Cardiac muscle cell (in vitro differentiated cells and primary cell): ENCODE data around the gene CDH11. TPM values are rescaled to one million over a fixed set of nuclear protein-coding genes. Genes with fewer than 3 reads are reported as not detected.

Experiments used
- DNase-seq, 2 donors: peaks; one replicate each; pipeline versions ENCODE4 v3.0.0 to v3.0.0-alpha.2; 2010 to 2017; ENCODE audit warnings: low read depth in 1 of 2, low spot score in 1 of 2
- H3K27ac ChIP-seq: fragments of 200-600 bp; sonication (generic); 2 replicates; pipeline ENCODE4 v1.5.1; 2016
- H3K27me3 ChIP-seq: fragments of 200-600 bp; sonication (generic); 2 replicates; pipeline ENCODE4 v1.6.0; 2016; ENCODE audit warnings: control low read depth
- H3K36me3 ChIP-seq: fragments of 200-600 bp; sonication (generic); 2 replicates; pipeline ENCODE4 v1.5.1; 2016; ENCODE audit warnings: control low read depth
- H3K4me1 ChIP-seq: fragments of 200-600 bp; sonication (generic); 2 replicates; pipeline ENCODE4 v1.8.1; 2017; ENCODE audit warnings: low read depth, mild to moderate bottlenecking, mixed run types
- H3K4me3 ChIP-seq: fragments of 200-600 bp; sonication (generic); 2 replicates; pipeline ENCODE4 v1.5.1; 2016; ENCODE audit warnings: mild to moderate bottlenecking
- H3K9me3 ChIP-seq: fragments of 200-600 bp; sonication (generic); 2 replicates; pipeline ENCODE4 v1.5.1; 2017; ENCODE audit warnings: low read depth, mild to moderate bottlenecking, control low read depth
- CTCF ChIP-seq: IDR thresholded peaks from 2 replicates; pipeline ENCODE4 v1.5.1; 2012; ENCODE audit warnings: low read depth, mild to moderate bottlenecking, low read length
- polyA plus RNA-seq: library from polyadenylated mRNA; unstranded; fragments of >200 nt; fragmentation: Nextera tagmentation; extraction: Ambion mirVana; gene quantifications from 2 replicates; pipeline ENCODE4 v1.2.1, GENCODE V29; 2016
- total RNA-seq: library from RNA; depleted of rRNA; stranded (reverse); fragments of >200 nt; gene quantifications from 2 replicates; pipeline ENCODE4 v1.2.3, GENCODE V29; 2016

The CDH11 gene
- total and polyA plus RNA-seq, 2 experiments from 2014 or later = 29.4 to 99.3 TPM

GRCh38 chr16:65116216-65116615 lies 5.6 kb downstream of the CDH11 start:
- no peak overlapping the region for H3K27ac ChIP-seq
- H3K4me3 ChIP-seq = no peak overlapping the region
- H3K36me3 ChIP-seq = no peaks in the 10 kb centered on the region
- no peak for DNase-seq
- H3K27me3 ChIP-seq = no peaks in the 10 kb centered on the region
- no peaks in the 10 kb centered on the region for H3K9me3 ChIP-seq
- H3K4me1 ChIP-seq = peaks cover 26% of the 10 kb centered on the region
- no peak for TF ChIP-seq CTCF

- no peak overlapping the region for H3K4me3 ChIP-seq
- TF ChIP-seq CTCF = no peak
- H3K4me1 ChIP-seq = peaks cover 20% of the 10 kb centered on the region
- no peaks in the 10 kb centered on the region for H3K36me3 ChIP-seq
- no peak overlapping the region for H3K27ac ChIP-seq
- H3K27me3 ChIP-seq = no peaks in the 10 kb centered on the region
- H3K9me3 ChIP-seq = no peaks in the 10 kb centered on the region
- no peak for DNase-seq
Measured at GRCh38 chr16:65114527-65114926, 7.3 kb downstream of the CDH11 start.

- Histone ChIP-seq H3K4me3 (no peak overlapping the region), H3K9me3 (no peaks in the 10 kb centered on the region), H3K27ac (no peak overlapping the region), H3K27me3 (no peaks in the 10 kb centered on the region), H3K4me1 (peaks cover 17% of the 10 kb centered on the region), H3K36me3 (no peaks in the 10 kb centered on the region)
- no peak for TF ChIP-seq CTCF
- DNase-seq = no peak
Measured at GRCh38 chr16:65113441-65113840, 8.4 kb downstream of the CDH11 start.

- no peak for DNase-seq
- H3K27me3 ChIP-seq = no peaks in the 10 kb centered on the region
- no peaks in the 10 kb centered on the region for H3K36me3 ChIP-seq
- no peak overlapping the region for H3K4me3 ChIP-seq
- no peaks in the 10 kb centered on the region for H3K9me3 ChIP-seq
- peaks cover 9% of the 10 kb centered on the region for H3K4me1 ChIP-seq
- no peak for TF ChIP-seq CTCF
- no peak overlapping the region for H3K27ac ChIP-seq
Measured at GRCh38 chr16:65111306-65111705, 10.6 kb downstream of the CDH11 start.

GRCh38 chr16:65106757-65107156 lies 15.1 kb downstream of the CDH11 start:
- H3K36me3 ChIP-seq = no peaks in the 10 kb centered on the region
- H3K9me3 ChIP-seq = no peaks in the 10 kb centered on the region
- no peak for TF ChIP-seq CTCF
- no peaks in the 10 kb centered on the region for H3K27me3 ChIP-seq
- no peak for DNase-seq
- no peak overlapping the region for H3K27ac ChIP-seq
- H3K4me3 ChIP-seq = no peak overlapping the region
- peaks cover 7% of the 10 kb centered on the region for H3K4me1 ChIP-seq

- DNase-seq = peak in 1 of 2 donors; percentile 32
- no peak overlapping the region for H3K27ac ChIP-seq
- H3K9me3 ChIP-seq = no peaks in the 10 kb centered on the region
- no peak for TF ChIP-seq CTCF
- H3K36me3 ChIP-seq = no peaks in the 10 kb centered on the region
- no peaks in the 10 kb centered on the region for H3K27me3 ChIP-seq
- H3K4me1 ChIP-seq = peaks cover 7% of the 10 kb centered on the region
- H3K4me3 ChIP-seq = no peak overlapping the region
Measured at GRCh38 chr16:65105171-65105570, 16.7 kb downstream of the CDH11 start.
